ENCODE results near the gene SNRPE. TPM values are rescaled to one million over a fixed set of nuclear protein-coding genes. Genes with fewer than 3 reads are reported as not detected.

Gene SNRPE
- total and polyA plus RNA-seq, 2 experiments from 2014 or later: 66.2 to 504 TPM

DNA sequence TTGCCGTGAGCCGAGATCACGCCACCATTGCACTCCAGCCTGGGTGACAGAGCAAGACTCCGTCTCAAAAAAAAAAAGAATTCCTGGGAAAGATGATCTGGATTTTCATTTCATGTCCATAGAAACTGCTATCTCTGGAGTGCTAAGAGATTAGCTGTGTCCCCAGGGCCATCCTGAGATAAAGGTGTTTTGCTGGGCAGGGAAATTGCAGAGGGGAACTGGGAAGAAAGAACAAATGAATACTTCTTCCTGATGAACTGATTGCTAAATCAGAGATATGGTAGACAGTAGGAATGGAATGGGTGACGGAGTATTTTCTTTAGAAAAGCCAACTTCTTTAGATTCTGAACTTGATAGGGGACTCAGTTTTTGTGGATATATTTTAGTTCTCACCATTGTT lies 19.2 kb downstream of the SNRPE start:
- Histone ChIP-seq H3K27ac (no peak overlapping the region), H3K4me3 (no peak overlapping the region), H3K9me3 (ENCODE audit: low read depth) (no peaks in the 10 kb centered on the region), H3K27me3 (no peaks in the 10 kb centered on the region), H3K4me1 (ENCODE audit: low read depth) (no peaks in the 10 kb centered on the region), H3K36me3 (no peaks in the 10 kb centered on the region)
- TF ChIP-seq, protein P1, sequence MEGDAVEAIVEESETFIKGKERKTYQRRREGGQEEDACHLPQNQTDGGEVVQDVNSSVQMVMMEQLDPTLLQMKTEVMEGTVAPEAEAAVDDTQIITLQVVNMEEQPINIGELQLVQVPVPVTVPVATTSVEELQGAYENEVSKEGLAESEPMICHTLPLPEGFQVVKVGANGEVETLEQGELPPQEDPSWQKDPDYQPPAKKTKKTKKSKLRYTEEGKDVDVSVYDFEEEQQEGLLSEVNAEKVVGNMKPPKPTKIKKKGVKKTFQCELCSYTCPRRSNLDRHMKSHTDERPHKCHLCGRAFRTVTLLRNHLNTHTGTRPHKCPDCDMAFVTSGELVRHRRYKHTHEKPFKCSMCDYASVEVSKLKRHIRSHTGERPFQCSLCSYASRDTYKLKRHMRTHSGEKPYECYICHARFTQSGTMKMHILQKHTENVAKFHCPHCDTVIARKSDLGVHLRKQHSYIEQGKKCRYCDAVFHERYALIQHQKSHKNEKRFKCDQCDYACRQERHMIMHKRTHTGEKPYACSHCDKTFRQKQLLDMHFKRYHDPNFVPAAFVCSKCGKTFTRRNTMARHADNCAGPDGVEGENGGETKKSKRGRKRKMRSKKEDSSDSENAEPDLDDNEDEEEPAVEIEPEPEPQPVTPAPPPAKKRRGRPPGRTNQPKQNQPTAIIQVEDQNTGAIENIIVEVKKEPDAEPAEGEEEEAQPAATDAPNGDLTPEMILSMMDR (IDR thresholded peaks at IDR 0.05; ENCODE audit: low read depth, low read length): no peak
- DNase-seq (ENCODE audit: low read depth in 1 of 2, low spot score in 1 of 2): no peak

DNA sequence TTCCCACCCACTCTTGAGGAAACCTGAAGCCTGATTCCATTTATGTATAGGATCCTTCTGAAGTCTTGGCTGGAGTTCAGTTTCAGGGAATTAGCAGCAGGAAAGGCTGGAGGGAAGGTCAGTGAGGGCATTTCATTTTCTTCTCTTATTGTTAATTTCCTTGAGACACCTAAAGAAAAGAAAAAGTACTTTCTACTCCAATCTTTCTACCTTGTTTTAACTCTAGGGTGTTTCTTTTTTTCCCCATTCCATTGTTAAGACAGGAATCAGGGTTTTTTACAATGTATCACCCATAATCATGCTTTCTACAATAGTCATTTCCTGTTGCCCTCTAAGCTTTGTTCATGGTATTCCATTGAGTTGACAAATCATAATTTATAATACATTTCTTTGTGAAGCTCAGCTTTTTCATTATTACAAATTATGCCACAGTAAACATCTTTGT lies 27.4 kb downstream of the SNRPE start:
- no peaks in the 10 kb centered on the region for H3K4me1 ChIP-seq (ENCODE audit: low read depth)
- TF ChIP-seq, protein P1 (IDR thresholded peaks at IDR 0.05; ENCODE audit: low read depth, low read length): no peak
- DNase-seq (ENCODE audit: low read depth in 1 of 2, low spot score in 1 of 2): peak in 1 of 2 donors; percentile 77
- H3K27ac ChIP-seq: no peak overlapping the region
- H3K36me3 ChIP-seq: no peaks in the 10 kb centered on the region
- H3K27me3 ChIP-seq: no peaks in the 10 kb centered on the region
- no peak overlapping the region for H3K4me3 ChIP-seq
- no peaks in the 10 kb centered on the region for H3K9me3 ChIP-seq (ENCODE audit: low read depth)

DNA sequence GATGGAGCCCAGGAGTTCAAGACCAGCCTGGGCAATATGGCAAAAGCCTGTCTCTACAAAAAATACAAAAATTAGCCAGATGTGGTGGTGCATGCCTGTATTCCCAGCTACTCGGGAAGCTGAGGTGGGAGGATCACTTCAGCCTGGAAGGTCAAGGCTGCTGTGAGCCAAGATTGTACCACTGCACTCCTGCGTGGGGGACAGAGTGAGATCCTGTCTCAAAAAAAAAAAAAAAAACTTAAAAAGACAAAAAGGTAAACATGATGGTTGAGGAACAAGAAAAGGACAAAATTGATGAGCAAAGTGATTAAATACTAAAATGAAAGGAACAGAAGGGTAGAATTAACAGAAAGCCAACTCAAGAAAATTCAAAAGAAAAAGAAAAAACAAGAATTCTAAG lies 30.6 kb downstream of the SNRPE start:
- Histone ChIP-seq H3K4me1 (ENCODE audit: low read depth) (no peaks in the 10 kb centered on the region), H3K27me3 (no peaks in the 10 kb centered on the region), H3K27ac (no peak overlapping the region), H3K36me3 (no peaks in the 10 kb centered on the region), H3K4me3 (no peak overlapping the region), H3K9me3 (ENCODE audit: low read depth) (no peaks in the 10 kb centered on the region)
- peak in 1 of 2 donors; percentile 62 for DNase-seq (ENCODE audit: low read depth in 1 of 2, low spot score in 1 of 2)
- TF ChIP-seq, protein P1 (IDR thresholded peaks at IDR 0.05; ENCODE audit: low read depth, low read length): no peak

DNA sequence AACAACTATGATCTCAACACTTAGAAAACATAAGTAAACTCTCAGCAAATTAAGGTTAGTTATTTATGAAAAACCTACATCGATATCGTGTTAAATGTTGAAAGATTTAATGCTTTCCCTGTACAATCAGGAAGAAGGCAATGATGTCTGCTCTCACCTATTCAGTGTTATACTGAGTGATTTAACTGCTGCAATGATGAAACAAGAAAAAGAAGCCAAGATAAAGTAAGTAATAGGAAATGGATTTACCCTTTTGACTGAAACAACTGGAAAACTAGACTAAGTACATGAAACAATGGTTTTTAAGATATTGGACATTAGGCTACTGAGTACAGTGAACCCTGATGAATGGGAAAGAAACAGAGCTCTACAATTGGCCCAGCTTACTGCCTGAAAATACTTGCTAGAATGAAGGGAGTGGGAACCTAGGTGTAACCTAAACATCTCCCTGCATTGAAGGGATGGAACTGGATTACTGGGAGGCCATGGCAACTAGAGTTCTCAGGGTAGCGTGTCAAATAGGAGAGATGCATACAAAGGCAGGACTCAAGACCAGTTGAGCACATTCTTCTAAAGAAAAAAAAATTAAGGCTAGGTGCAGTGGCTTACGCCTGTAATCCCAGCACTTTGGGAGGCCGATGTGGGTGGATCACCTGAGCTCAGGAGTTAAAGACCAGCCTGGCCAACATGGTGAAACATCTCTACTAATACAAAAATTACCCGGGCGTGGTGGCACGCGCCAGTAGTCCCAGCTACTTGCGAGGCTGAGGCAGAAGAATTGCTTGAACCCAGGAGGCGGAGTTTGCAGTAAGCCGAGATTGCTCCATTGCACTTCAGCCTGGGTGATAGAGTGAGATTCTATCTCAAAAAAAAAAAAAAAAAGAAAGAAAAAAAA lies 37.3 kb downstream of the SNRPE start:
- Histone ChIP-seq H3K27ac (no peak overlapping the region), H3K36me3 (no peaks in the 10 kb centered on the region), H3K9me3 (ENCODE audit: low read depth) (no peaks in the 10 kb centered on the region), H3K4me1 (ENCODE audit: low read depth) (no peaks in the 10 kb centered on the region), H3K27me3 (no peaks in the 10 kb centered on the region), H3K4me3 (no peak overlapping the region)
- DNase-seq (ENCODE audit: low read depth in 1 of 2, low spot score in 1 of 2): no peak
- TF ChIP-seq, protein P1 (IDR thresholded peaks at IDR 0.05; ENCODE audit: low read depth, low read length): no peak

DNA sequence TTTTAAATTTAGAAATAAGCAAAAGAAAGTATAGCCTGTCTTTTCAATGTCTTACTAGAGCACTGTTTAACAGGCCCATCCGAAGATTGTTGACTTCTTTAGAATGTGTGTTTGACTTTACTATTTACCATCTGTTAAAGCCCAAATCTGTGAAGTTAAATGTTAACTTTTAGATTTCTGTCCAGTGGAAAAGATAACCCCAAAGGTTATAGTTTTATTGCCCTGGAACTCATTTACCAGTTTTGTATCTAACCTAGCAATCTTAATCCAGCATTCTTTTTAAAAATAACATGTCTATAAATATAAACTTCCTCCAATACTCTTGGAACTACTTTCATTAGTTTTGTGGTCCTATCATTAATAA lies 37.9 kb downstream of the SNRPE start:
- no peaks in the 10 kb centered on the region for H3K36me3 ChIP-seq
- H3K27me3 ChIP-seq: no peaks in the 10 kb centered on the region
- no peak for DNase-seq (ENCODE audit: low read depth in 1 of 2, low spot score in 1 of 2)
- no peaks in the 10 kb centered on the region for H3K4me1 ChIP-seq (ENCODE audit: low read depth)
- TF ChIP-seq, protein P1 (IDR thresholded peaks at IDR 0.05; ENCODE audit: low read depth, low read length): no peak
- no peak overlapping the region for H3K27ac ChIP-seq
- H3K4me3 ChIP-seq: no peak overlapping the region
- H3K9me3 ChIP-seq (ENCODE audit: low read depth): no peaks in the 10 kb centered on the region

Measured in cardiac muscle cell (in vitro differentiated cells and primary cell).